GM12878 (cell line): ENCODE data around the gene DNAJC28.
"Not testable (repeated sequence)": the region's sequence is repeated elsewhere in the genome, so short reads cannot be mapped to it uniquely, and the experiment has no call there.

Experiments
- ASH2L ChIP-seq: fragments of 300-600, 200-600 bp; sonication (generic); IDR thresholded peaks from 2 replicates; pipeline ENCODE4 v1.6.1; 2017; ENCODE audit warnings: low read depth, mild to moderate bottlenecking, borderline replicate concordance
- ATF7 ChIP-seq: fragments of 450-650 bp; IDR thresholded peaks from 2 replicates; pipeline ENCODE4 v1.6.1; 2016; ENCODE audit warnings: low read depth, mild to moderate bottlenecking

- TF ChIP-seq ATF7, ASH2L: not testable (repeated sequence)
These were observed 22.3 kb downstream of the DNAJC28 start for GRCh38 chr21:33469183-33469582.
